Lower leg skin (tissue), 4 donors: ENCODE data around the gene PKP1. TPM values are rescaled to one million over a fixed set of nuclear protein-coding genes. Genes with fewer than 3 reads are reported as not detected.

Experiments
- DNase-seq, 2 donors: peaks; one replicate each; pipeline ENCODE4 v3.0.0-alpha.2; 2019; ENCODE audit warnings: low spot score in 2 of 2
- H3K4me3 ChIP-seq: fragments of 200-600 bp; sonication (generic); 2 replicates; pipeline ENCODE4 v1.5.1; 2017; ENCODE audit warnings: mild to moderate bottlenecking, low read depth; ENCODE audit not compliant: poor library complexity, severe bottlenecking
- POLR2A ChIP-seq, 2 donors: fragments of 450-650 bp; IDR thresholded peaks; one replicate each; pipeline ENCODE4 v1.6.1; 2016 to 2017; ENCODE audit warnings: antibody characterized with exemption in 2 of 2, mild to moderate bottlenecking in 1 of 2, moderate library complexity in 1 of 2
- WGBS, 2 donors: methylation state at CpG; one replicate each; pipeline ENCODE4 v1.1.5; 2018; 5-methylcytosine and 5-hydroxymethylcytosine counted together
- intact Hi-C: fragments of 100-400 bp; cut with DNase I; formaldehyde crosslinking; loops from one replicate; pipeline ENCODE4 v1.15.0; 2023; ENCODE audit warnings: low total_unique reads
- total RNA-seq, 4 donors: library from RNA; depleted of rRNA; stranded (reverse); fragments of >200 nt; gene quantifications; one replicate each; pipeline ENCODE4 v1.1.0, GENCODE V29; 2016
- TF ChIP-seq, protein P1 (sequence below), 3 donors: fragments of 450-650 bp; IDR thresholded peaks; one replicate each; pipeline ENCODE4 v1.5.1; 2016; ENCODE audit warnings: antibody characterized with exemption in 3 of 3, mild to moderate bottlenecking in 3 of 3, moderate library complexity in 2 of 3

PKP1 gene
- total RNA-seq, 4 donors from 2014 or later = 928 to 1,274 (median 961) TPM

DNA sequence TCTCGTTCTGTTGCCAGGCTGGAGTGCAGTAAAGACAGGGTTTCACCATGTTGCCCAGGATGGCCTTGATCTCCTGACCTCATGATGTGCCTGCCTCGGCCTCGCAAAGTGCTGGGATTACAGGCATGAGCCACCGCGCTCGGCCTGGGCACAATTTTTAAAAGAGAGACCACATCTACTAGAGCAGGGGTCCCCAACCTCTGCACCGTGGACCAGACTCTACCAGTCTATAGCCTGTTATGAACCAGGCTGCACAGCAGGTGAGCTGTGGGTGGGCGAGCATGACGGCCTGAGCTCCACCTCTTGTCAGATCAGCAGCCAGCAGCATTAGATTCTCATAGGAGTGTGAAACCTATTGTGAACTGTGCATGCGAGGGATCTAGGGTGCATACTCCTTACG, 73.4 kb downstream of the PKP1 start:
- TF ChIP-seq POLR2A (IDR thresholded peaks at IDR 0.05) = no peak
- TF ChIP-seq, protein P1, sequence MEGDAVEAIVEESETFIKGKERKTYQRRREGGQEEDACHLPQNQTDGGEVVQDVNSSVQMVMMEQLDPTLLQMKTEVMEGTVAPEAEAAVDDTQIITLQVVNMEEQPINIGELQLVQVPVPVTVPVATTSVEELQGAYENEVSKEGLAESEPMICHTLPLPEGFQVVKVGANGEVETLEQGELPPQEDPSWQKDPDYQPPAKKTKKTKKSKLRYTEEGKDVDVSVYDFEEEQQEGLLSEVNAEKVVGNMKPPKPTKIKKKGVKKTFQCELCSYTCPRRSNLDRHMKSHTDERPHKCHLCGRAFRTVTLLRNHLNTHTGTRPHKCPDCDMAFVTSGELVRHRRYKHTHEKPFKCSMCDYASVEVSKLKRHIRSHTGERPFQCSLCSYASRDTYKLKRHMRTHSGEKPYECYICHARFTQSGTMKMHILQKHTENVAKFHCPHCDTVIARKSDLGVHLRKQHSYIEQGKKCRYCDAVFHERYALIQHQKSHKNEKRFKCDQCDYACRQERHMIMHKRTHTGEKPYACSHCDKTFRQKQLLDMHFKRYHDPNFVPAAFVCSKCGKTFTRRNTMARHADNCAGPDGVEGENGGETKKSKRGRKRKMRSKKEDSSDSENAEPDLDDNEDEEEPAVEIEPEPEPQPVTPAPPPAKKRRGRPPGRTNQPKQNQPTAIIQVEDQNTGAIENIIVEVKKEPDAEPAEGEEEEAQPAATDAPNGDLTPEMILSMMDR (IDR thresholded peaks at IDR 0.05) = no peak
- no peak for DNase-seq
- WGBS, 2 donors = 81 to 85% methylated on average over 11 of the region's 11 CpGs
- intact Hi-C loops = no loop called here
- no peak overlapping the region for H3K4me3 ChIP-seq

DNA sequence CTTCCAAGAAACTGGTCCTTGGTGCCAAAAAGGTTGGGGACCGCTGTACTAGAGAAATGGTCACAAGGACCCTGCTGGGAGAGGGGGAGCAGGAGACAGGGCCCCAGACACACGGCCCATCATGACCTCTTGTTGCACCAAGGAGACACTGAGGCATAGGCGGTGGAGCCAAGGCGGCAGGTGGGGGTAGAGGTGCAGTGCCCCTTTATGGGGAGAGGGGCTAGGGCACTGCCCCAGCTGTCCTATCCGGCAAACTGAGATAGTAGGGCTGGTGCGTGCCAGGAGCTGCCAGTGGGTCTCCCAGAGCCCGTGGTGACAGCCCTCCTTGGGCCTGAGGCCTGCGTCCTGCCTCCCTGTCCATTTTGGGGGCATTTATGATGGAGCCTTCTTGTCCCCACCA, 73.9 kb downstream of the PKP1 start:
- WGBS, 2 donors = 93 to 98% methylated on average over 8 of the region's 8 CpGs
- intact Hi-C loops = no loop called here
- no peak for DNase-seq
- no peak overlapping the region for H3K4me3 ChIP-seq
- TF ChIP-seq, protein P1 (IDR thresholded peaks at IDR 0.05) = no peak
- TF ChIP-seq POLR2A (IDR thresholded peaks at IDR 0.05) = no peak

DNA sequence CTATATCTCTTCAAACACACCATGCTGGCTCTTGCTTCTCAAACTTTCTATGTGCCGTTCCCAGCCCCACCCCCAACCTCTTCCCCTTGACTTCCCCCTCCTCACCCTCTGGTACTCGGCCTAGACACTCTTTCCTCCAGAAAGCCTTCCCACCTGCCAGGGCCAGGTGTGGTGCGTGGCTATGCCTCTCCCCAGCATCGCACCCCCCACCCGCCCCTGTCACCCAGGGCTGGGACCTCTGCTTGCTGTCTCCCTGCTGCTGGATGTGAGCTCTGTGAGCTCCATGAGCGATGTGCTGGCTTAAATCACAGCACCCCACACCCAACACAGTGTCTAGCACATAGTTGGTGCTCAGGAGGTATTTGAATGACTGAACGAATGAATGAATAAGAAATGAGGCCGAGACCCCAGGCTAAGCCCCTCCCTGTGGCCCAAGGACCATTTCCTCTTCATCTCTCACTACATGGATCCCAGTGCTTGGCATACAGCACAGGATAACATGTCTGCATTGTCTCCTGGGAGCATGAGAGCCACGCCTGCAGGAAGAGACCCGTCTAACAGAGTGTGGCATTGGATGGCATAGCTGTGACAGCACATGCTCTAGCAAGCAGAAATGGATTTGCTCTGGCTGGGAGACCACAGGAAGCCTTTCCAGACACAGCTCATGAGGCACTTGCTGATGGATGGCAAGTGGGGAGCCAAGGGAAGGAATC, 74.5 kb downstream of the PKP1 start:
- intact Hi-C loops = no loop called here
- TF ChIP-seq POLR2A (IDR thresholded peaks at IDR 0.05) = no peak
- TF ChIP-seq, protein P1 (IDR thresholded peaks at IDR 0.05) = no peak

DNA sequence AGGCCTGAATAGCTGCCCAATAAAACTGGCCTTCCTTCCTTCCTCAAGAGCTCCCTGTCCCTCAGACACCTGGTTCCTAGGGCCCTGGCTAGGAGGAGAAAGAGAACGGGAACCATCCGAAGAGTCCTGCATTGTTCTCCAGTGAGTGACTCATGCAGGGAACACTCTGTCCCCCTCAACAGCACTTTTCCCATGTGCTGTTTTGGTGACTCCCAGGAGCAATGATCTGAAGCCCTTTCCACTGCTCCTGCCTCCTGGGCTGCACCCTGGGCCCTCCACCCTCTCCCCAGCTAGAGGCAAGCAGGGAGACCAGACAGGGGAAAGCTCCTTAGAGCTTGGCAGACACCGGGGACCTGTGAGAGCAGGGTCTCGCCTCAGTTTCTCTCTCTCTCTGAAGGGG, 75.3 kb downstream of the PKP1 start:
- TF ChIP-seq, protein P1 (IDR thresholded peaks at IDR 0.05) = no peak
- TF ChIP-seq POLR2A (IDR thresholded peaks at IDR 0.05) = no peak
- intact Hi-C loops = no loop called here
- no peak for DNase-seq
- WGBS, 2 donors = 60 to 71% methylated on average over 4 of the region's 4 CpGs
- no peak overlapping the region for H3K4me3 ChIP-seq

More for the DNA sequence above, 74.5 kb downstream of the PKP1 start:
- WGBS, 2 donors = 77 to 85% methylated on average over 10 of the region's 10 CpGs
- no peak overlapping the region for H3K4me3 ChIP-seq
- DNase-seq = no peak

DNA sequence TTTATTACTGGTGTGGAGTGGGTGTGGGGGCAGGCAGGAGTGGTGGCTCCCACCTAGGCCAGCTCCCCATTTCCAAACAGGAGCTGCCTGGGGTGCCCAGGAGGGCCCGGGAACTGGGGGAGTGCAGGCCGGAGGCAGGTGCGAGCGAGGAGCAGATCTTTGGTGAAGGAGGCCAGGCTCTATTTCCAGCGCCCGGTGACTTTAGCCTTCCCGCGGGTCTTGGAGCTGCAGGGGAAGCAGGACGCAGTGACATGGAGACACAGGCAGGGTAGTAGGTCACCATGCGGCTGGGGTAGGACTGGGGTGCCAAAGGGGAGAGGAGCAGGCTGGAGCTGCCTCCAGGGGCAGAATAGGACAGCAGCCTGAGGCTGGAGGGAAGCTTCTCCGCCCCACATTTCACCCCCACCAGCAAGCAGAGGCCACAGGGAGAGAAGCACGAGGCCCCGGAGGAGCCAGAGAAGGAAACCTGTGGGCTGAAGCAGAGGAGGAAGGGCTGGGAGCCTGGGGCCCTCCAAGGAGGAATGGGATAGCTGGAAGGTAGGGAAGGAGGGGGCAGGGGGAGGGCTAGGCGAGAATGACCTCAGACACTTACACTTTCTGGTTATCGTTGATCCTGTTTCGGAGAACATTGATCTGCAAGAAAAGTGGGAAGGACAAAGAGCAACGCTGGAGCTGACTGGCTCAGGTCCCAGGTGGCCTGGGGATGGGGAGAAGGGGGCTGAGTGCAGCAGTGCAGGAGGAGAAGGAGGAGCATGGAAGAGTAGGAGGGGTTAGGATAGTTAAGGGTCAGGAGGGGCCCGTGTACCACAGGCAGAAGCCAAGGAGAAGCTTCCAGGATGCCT, 75.9 kb downstream of the PKP1 start:
- TF ChIP-seq, protein P1 (IDR thresholded peaks at IDR 0.05) = no peak
- TF ChIP-seq POLR2A (IDR thresholded peaks at IDR 0.05) = no peak
- WGBS, 2 donors = 86 to 90% methylated on average over 18 of the region's 18 CpGs

More for the DNA sequence above, 75.9 kb downstream of the PKP1 start:
- intact Hi-C loops = no loop called here
- no peak overlapping the region for H3K4me3 ChIP-seq
- no peak for DNase-seq
